GM12878 (cell line): ENCODE data around the gene STIL. TPM values are rescaled to one million over a fixed set of nuclear protein-coding genes. Genes with fewer than 3 reads are reported as not detected.
A peak's percentile ranks its signal among the peaks of the same experiment; 100 is the strongest.

ENCODE experiments used
- ATAC-seq: fragments of 200-7000 bp; cut with Tn5 transposase; 3 replicates; pipeline ENCODE4 v1.9.1; 2020; ENCODE audit warnings: mild to moderate bottlenecking, moderate library complexity
- BruUV-seq: library from RNA; stranded (reverse); fragments of 400-500 nt; replicated peaks from 2 replicates; lab custom pipeline; 2021; lab: Mats Ljungman, UMichigan
- CTCF ChIA-PET: fragments of 300-600 bp; sonication (Branson Sonifier 250); formaldehyde crosslinking; extraction: SDS; loops from one replicate; lab custom pipeline; 2021; ENCODE audit warnings: inconsistent platforms; lab: Yijun Ruan, JAX
- POLR2A ChIA-PET: fragments of 350-600 bp; formaldehyde crosslinking; extraction: SDS; loops from one replicate; lab custom pipeline; 2021; ENCODE audit warnings: inconsistent platforms; lab: Charles Lee
- RAD21 ChIA-PET: fragments of 300-600 bp; sonication (Branson Sonifier 250); formaldehyde crosslinking; loops from one replicate; lab custom pipeline; 2023; ENCODE audit warnings: antibody characterized with exemption; ENCODE audit not compliant: unreplicated experiment; lab: Charles Lee
- SMC1A ChIA-PET: fragments of 300-600 bp; sonication (Branson Sonifier 250); formaldehyde crosslinking; loops from one replicate; lab custom pipeline; 2023; ENCODE audit not compliant: unreplicated experiment, uncharacterized antibody; lab: Charles Lee
- DNase-seq: peaks from one replicate; pipeline ENCODE4 v3.0.0-alpha.2; 2011; ENCODE audit warnings: low read depth, low spot score
- FAIRE-seq: peaks from 3 replicates; lab custom pipeline; 2011; peaks lifted over from hg19 to GRCh38; lab: Jason Lieb, UNC
- H2AFZ ChIP-seq: 2 replicates; pipeline ENCODE4 v1.6.0; 2011; ENCODE audit warnings: low read depth, low read length, control low read depth; ENCODE audit not compliant: control insufficient read depth
- H3K27ac ChIP-seq: 2 replicates; pipeline ENCODE4 v1.5.1; 2011; ENCODE audit warnings: control low read depth; ENCODE audit not compliant: control insufficient read depth, insufficient read depth
- H3K27me3 ChIP-seq, 2 experiments: replicated peaks in 1 of 2; 2 replicates each; pipeline versions ENCODE4 v1.6.0 to v1.6.1; 2011; ENCODE audit warnings: low read length in 1 of 2; ENCODE audit not compliant: control insufficient read depth in 2 of 2, insufficient read depth in 2 of 2
- H3K36me3 ChIP-seq, 2 experiments: 2 replicates each; pipeline ENCODE4 v1.5.1; 2011; ENCODE audit warnings: low read length in 1 of 2; ENCODE audit not compliant: control insufficient read depth in 2 of 2, insufficient read depth in 2 of 2
- H3K4me1 ChIP-seq: 2 replicates; pipeline ENCODE4 v1.6.1; 2011; ENCODE audit warnings: mild to moderate bottlenecking, low read length, moderate library complexity, mixed read lengths; ENCODE audit not compliant: control insufficient read depth, insufficient read depth
- H3K4me2 ChIP-seq: 2 replicates; pipeline ENCODE4 v1.6.0; 2011; ENCODE audit warnings: control low read depth; ENCODE audit not compliant: control insufficient read depth, insufficient read depth
- H3K4me3 ChIP-seq: fragments of 200-600 bp; sonication (generic); 2 replicates; pipeline ENCODE4 v1.5.1; 2016
- H3K79me2 ChIP-seq: 2 replicates; pipeline ENCODE4 v1.6.0; 2011; ENCODE audit warnings: low read length; ENCODE audit not compliant: control insufficient read depth, insufficient read depth
- H3K9ac ChIP-seq: 2 replicates; pipeline ENCODE4 v1.8.0; 2011; ENCODE audit warnings: low read length, control low read depth, mixed read lengths; ENCODE audit not compliant: control insufficient read depth, insufficient read depth
- H3K9me3 ChIP-seq: replicated peaks from 3 replicates; pipeline ENCODE4 v1.5.1; 2011; ENCODE audit warnings: mild to moderate bottlenecking, low read length; ENCODE audit not compliant: control insufficient read depth, insufficient read depth
- H4K20me1 ChIP-seq: 2 replicates; pipeline ENCODE4 v1.6.0; 2011; ENCODE audit not compliant: control insufficient read depth, insufficient read depth
- EED ChIP-seq: sonication (generic); IDR thresholded peaks from 2 replicates; pipeline ENCODE4 v1.6.1; 2016; ENCODE audit warnings: antibody characterized with exemption, low read depth
- EZH2 ChIP-seq: IDR thresholded peaks from 2 replicates; pipeline ENCODE4 v1.6.1; 2012; ENCODE audit warnings: low read depth, mild to moderate bottlenecking, control low read depth, inconsistent platforms, low read length, borderline replicate concordance; ENCODE audit not compliant: control insufficient read depth
- GABPA ChIP-seq: IDR thresholded peaks from 2 replicates; pipeline ENCODE4 v1.6.1; 2014; ENCODE audit warnings: antibody characterized with exemption, low read depth, mild to moderate bottlenecking, inconsistent platforms
- HDAC2 ChIP-seq: fragments of 200-600 bp; sonication (generic); IDR thresholded peaks from 2 replicates; pipeline ENCODE4 v1.6.1; 2017
- KDM1A ChIP-seq: fragments of 200-600 bp; sonication (generic); IDR thresholded peaks from 2 replicates; pipeline ENCODE4 v1.6.1; 2016; ENCODE audit warnings: borderline replicate concordance
- NBN ChIP-seq: fragments of 450-650 bp; IDR thresholded peaks from 2 replicates; pipeline ENCODE4 v1.6.1; 2016
- POLR2AphosphoS2 ChIP-seq: IDR thresholded peaks from 2 replicates; pipeline ENCODE4 v1.6.1; 2011; ENCODE audit warnings: low read depth, mild to moderate bottlenecking, low read length, improper control_type of control experiment, moderate library complexity
- RAD51 ChIP-seq: fragments of 450-650 bp; IDR thresholded peaks from 2 replicates; pipeline ENCODE4 v1.6.1; 2016; ENCODE audit warnings: moderate library complexity, mild to moderate bottlenecking, inconsistent platforms
- SRF ChIP-seq, 2 experiments: IDR thresholded peaks; 2 replicates each; pipeline ENCODE4 v1.6.1; 2011; ENCODE audit warnings: low read depth in 2 of 2, low read length in 2 of 2, mild to moderate bottlenecking in 1 of 2, moderate library complexity in 1 of 2
- TAF1 ChIP-seq: IDR thresholded peaks from 2 replicates; pipeline ENCODE4 v1.6.1; 2011; ENCODE audit warnings: mild to moderate bottlenecking, low read depth, low read length, borderline replicate concordance
- YY1 ChIP-seq: IDR thresholded peaks from 2 replicates; pipeline ENCODE4 v1.6.1; 2011; ENCODE audit warnings: low read depth, mild to moderate bottlenecking, low read length
- WGBS: methylation state at CpG from one replicate; pipeline ENCODE4 v1.1.6; 2016; ENCODE audit warnings: low lambda C conversion rate; ENCODE audit not compliant: insufficient replicate concordance, insufficient coverage; ENCODE audit errors: missing lambda C conversion rate; 5-methylcytosine and 5-hydroxymethylcytosine counted together
- in situ Hi-C: fragments of 300-500 bp; cut with MboI; formaldehyde crosslinking; loops from 9 replicates; pipeline ENCODE4 v1.14.3; 2018; ENCODE audit warnings: mixed read lengths
- intact Hi-C: fragments of 100-400 bp; cut with micrococcal nuclease; formaldehyde crosslinking; loops from one replicate; pipeline ENCODE4 v1.14.2; 2022; ENCODE audit not compliant: unreplicated experiment
- polyA plus RNA-seq, 11 experiments: library from polyadenylated mRNA; depleted of rRNA in 4 of 11; unstranded in 6 of 11; stranded (reverse) in 5 of 11; fragments of >200 nt; fragmentation: Nextera tagmentation in 4 of 11; fragmentation: Illumina TruSeq in 1 of 11; extraction: Ambion mirVana in 4 of 11; extraction: Trizol in 1 of 11; gene quantifications; 1 replicate in 1 of 11; 2 replicates in 10 of 11; pipeline versions ENCODE4 v1.2.1 to v1.2.3, GENCODE V29; 2011 to 2016; ENCODE audit warnings: inconsistent platforms in 2 of 11, missing spikeins in 2 of 11, low read depth in 1 of 11
- total RNA-seq, 4 experiments: library from RNA; depleted of rRNA in 3 of 4; stranded (reverse); fragments of >200 nt in 3 of 4; fragmentation: Illumina TruSeq in 1 of 4; extraction: Trizol in 1 of 4; gene quantifications; 2 replicates each; pipeline versions ENCODE4 v1.2.1 to v1.2.3, GENCODE V29; 2013 to 2021
- TF ChIP-seq, protein P1 (sequence below): fragments of 450-650 bp; IDR thresholded peaks from 2 replicates; pipeline ENCODE4 v1.6.1; 2017; ENCODE audit warnings: borderline replicate concordance
- TF ChIP-seq, protein P2 (sequence below), 3 experiments: IDR thresholded peaks in 2 of 3; conservative IDR thresholded peaks in 1 of 3; 2 replicates each; pipeline ENCODE4 v1.5.1; 2011; ENCODE audit warnings: low read depth in 3 of 3, low read length in 3 of 3, mild to moderate bottlenecking in 3 of 3, control low read depth in 2 of 3, moderate library complexity in 2 of 3, inconsistent platforms in 1 of 3, mixed read lengths in 1 of 3; ENCODE audit not compliant: control insufficient read depth in 2 of 3, insufficient read depth in 1 of 3; ENCODE audit errors: extremely low read depth in 1 of 3
- TF ChIP-seq, protein P3 (sequence below): IDR thresholded peaks from 2 replicates; pipeline ENCODE4 v1.6.1; 2012; ENCODE audit warnings: mild to moderate bottlenecking, low read depth, low read length
- TF ChIP-seq, protein P4 (sequence below): IDR thresholded peaks from 2 replicates; pipeline ENCODE4 v1.6.1; 2012; ENCODE audit warnings: low read depth, low read length, improper control_type of control experiment

The STIL gene
- total and polyA plus RNA-seq, 10 of the 15 experiments (the other 5 are each of a cell fraction or from before 2014, with no cell fraction given), result 6.0 to 35.1 (median 26.5) TPM

DNA sequence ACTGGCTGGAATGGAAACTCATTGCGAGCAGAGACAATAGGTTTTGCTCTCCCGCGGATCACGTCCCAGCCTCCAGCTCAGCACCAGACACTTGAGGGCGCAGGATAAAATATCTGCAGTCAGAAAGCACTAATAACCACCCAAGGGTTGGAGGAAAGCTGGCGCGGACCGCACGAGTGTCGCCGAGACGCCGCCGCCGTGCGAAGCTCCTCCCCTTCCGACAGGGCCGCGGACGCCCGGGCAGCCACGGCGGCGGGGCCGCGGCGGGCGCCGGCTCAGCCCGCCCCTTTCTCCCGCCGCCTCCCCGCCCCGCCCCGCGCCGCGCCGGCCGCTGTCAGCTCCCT, 19.6 kb upstream of the STIL start, which contains the start of gene CMPK1:
CMPK1 (plus strand) TSS at position 213 of the 344 bp plus-strand sequence. CDS start 156 bp downstream, outside the sequence.
- SMC1A ChIA-PET, result interaction anchor here (0.9 to 1.6 kb wide), 5 partner anchors 9 to 102 kb away, joined by 3 to 7 read pairs (median 5); partner anchors contain the start of gene STIL
- Histone ChIP-seq H3K27ac (peak within 1 kb of the TSS; percentile 85), H3K79me2 (peaks cover 37% of the 10 kb centered on the region), H3K36me3 (no peaks in the 10 kb centered on the region), H3K4me1 (peaks cover 3% of the 10 kb centered on the region; the same call in 1 of the 2 replicates), H3K9me3 (no peaks in the 10 kb centered on the region), H2AFZ (peak within 1 kb of the TSS; percentile 98), H3K4me2 (peak within 1 kb of the TSS; percentile 90), H3K27me3 (no peaks in the 10 kb centered on the region), H3K9ac (peak within 1 kb of the TSS; percentile 93), H4K20me1 (no peaks in the 10 kb centered on the region), H3K4me3 (peak within 1 kb of the TSS; percentile 78)
- ATAC-seq, result peak; percentile 81
- 0% methylated on average over 20 of the region's 40 CpGs for WGBS
- intact Hi-C loops (loop anchor here (1.0 to 10.0 kb wide), 2 partner anchors 19 to 101 kb away; partner anchors contain the start of genes FOXD2 and STIL), in situ Hi-C loops (no loop called here)
- BruUV-seq, result no TSS peak
- POLR2A ChIA-PET, result interaction anchor here (0.6 to 3.2 kb wide), 8 partner anchors 9 to 99 kb away, joined by 3 to 19 read pairs (median 4); partner anchors contain the start of gene STIL
- peak; percentile 55 for DNase-seq
- RAD21 ChIA-PET, result interaction anchor here (0.6 to 2.1 kb wide), 7 partner anchors 10 to 393 kb away, joined by 3 to 13 read pairs (median 5); partner anchors contain the start of genes FOXD2 and STIL
- CTCF ChIA-PET, result interaction anchor here (0.8 to 2.2 kb wide), 8 partner anchors 9 to 63 kb away, joined by 3 to 8 read pairs (median 4); no protein-coding TSS in a partner anchor
- FAIRE-seq, result peak; percentile 79
- peak; percentile 34; the same call in 1 of the 2 replicates for TF ChIP-seq YY1
- TF ChIP-seq, protein P1, sequence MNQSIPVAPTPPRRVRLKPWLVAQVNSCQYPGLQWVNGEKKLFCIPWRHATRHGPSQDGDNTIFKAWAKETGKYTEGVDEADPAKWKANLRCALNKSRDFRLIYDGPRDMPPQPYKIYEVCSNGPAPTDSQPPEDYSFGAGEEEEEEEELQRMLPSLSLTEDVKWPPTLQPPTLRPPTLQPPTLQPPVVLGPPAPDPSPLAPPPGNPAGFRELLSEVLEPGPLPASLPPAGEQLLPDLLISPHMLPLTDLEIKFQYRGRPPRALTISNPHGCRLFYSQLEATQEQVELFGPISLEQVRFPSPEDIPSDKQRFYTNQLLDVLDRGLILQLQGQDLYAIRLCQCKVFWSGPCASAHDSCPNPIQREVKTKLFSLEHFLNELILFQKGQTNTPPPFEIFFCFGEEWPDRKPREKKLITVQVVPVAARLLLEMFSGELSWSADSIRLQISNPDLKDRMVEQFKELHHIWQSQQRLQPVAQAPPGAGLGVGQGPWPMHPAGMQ, result no peak
- TF ChIP-seq, protein P2, sequence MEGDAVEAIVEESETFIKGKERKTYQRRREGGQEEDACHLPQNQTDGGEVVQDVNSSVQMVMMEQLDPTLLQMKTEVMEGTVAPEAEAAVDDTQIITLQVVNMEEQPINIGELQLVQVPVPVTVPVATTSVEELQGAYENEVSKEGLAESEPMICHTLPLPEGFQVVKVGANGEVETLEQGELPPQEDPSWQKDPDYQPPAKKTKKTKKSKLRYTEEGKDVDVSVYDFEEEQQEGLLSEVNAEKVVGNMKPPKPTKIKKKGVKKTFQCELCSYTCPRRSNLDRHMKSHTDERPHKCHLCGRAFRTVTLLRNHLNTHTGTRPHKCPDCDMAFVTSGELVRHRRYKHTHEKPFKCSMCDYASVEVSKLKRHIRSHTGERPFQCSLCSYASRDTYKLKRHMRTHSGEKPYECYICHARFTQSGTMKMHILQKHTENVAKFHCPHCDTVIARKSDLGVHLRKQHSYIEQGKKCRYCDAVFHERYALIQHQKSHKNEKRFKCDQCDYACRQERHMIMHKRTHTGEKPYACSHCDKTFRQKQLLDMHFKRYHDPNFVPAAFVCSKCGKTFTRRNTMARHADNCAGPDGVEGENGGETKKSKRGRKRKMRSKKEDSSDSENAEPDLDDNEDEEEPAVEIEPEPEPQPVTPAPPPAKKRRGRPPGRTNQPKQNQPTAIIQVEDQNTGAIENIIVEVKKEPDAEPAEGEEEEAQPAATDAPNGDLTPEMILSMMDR (IDR thresholded peaks at IDR 0.05 in 2 of 3, conservative IDR thresholded peaks at IDR 0.05 in 1 of 3; ENCODE audit: control insufficient read depth in 2 of 3, extremely low read depth in 1 of 3, insufficient read depth in 1 of 3, low read depth in 3 of 3, low read length in 3 of 3), result peak in 1 of 3 experiments; percentile 21; a peak in 1 of 6 replicates
- TF ChIP-seq RAD51, result no peak
- TF ChIP-seq NBN, result peak; percentile 34; the same call in 1 of the 2 replicates
- TF ChIP-seq GABPA, result no peak
- peak; percentile 46; the same call in 1 of the 2 replicates for TF ChIP-seq TAF1
- TF ChIP-seq EZH2, result no peak
- TF ChIP-seq, protein P3, sequence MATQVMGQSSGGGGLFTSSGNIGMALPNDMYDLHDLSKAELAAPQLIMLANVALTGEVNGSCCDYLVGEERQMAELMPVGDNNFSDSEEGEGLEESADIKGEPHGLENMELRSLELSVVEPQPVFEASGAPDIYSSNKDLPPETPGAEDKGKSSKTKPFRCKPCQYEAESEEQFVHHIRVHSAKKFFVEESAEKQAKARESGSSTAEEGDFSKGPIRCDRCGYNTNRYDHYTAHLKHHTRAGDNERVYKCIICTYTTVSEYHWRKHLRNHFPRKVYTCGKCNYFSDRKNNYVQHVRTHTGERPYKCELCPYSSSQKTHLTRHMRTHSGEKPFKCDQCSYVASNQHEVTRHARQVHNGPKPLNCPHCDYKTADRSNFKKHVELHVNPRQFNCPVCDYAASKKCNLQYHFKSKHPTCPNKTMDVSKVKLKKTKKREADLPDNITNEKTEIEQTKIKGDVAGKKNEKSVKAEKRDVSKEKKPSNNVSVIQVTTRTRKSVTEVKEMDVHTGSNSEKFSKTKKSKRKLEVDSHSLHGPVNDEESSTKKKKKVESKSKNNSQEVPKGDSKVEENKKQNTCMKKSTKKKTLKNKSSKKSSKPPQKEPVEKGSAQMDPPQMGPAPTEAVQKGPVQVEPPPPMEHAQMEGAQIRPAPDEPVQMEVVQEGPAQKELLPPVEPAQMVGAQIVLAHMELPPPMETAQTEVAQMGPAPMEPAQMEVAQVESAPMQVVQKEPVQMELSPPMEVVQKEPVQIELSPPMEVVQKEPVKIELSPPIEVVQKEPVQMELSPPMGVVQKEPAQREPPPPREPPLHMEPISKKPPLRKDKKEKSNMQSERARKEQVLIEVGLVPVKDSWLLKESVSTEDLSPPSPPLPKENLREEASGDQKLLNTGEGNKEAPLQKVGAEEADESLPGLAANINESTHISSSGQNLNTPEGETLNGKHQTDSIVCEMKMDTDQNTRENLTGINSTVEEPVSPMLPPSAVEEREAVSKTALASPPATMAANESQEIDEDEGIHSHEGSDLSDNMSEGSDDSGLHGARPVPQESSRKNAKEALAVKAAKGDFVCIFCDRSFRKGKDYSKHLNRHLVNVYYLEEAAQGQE, result no peak
- TF ChIP-seq KDM1A, result no peak
- peak in 1 of 2 experiments; percentile 11; a peak in 1 of 4 replicates for TF ChIP-seq SRF (IDR thresholded peaks at IDR 0.05; ENCODE audit: low read depth in 2 of 2, low read length in 2 of 2)
- TF ChIP-seq, protein P4, sequence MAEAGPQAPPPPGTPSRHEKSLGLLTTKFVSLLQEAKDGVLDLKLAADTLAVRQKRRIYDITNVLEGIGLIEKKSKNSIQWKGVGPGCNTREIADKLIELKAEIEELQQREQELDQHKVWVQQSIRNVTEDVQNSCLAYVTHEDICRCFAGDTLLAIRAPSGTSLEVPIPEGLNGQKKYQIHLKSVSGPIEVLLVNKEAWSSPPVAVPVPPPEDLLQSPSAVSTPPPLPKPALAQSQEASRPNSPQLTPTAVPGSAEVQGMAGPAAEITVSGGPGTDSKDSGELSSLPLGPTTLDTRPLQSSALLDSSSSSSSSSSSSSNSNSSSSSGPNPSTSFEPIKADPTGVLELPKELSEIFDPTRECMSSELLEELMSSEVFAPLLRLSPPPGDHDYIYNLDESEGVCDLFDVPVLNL, result no peak
- TF ChIP-seq POLR2AphosphoS2, result 0 out of 2 replicates have a peak, but pooled peaks have one; percentile 48
- no peak for TF ChIP-seq HDAC2
- TF ChIP-seq EED, result no peak
